GM18511 (cell line): ENCODE measurements around the gene IFRD2.
A peak's percentile ranks its signal among the peaks of the same experiment; 100 is the strongest.

Experiments
- ATAC-seq: cut with Tn5 transposase; IDR thresholded peaks from one replicate; pipeline ENCODE4 v1.9.1; 2021; ENCODE audit warnings: mild to moderate bottlenecking, moderate library complexity; ENCODE audit not compliant: unreplicated experiment

IFRD2 gene, protein sequence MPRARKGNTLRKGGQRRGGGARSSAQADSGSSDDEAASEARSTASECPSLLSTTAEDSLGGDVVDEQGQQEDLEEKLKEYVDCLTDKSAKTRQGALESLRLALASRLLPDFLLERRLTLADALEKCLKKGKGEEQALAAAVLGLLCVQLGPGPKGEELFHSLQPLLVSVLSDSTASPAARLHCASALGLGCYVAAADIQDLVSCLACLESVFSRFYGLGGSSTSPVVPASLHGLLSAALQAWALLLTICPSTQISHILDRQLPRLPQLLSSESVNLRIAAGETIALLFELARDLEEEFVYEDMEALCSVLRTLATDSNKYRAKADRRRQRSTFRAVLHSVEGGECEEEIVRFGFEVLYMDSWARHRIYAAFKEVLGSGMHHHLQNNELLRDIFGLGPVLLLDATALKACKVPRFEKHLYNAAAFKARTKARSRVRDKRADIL

GRCh38 chr3:50292159-50293078 is at the start of gene IFRD2:
TSS of gene IFRD2 (minus strand) at chr3:50292429. CDS start at chr3:50292274, 155 bp downstream.
- ATAC-seq: peak; percentile 97

GRCh38 chr3:50341537-50341936 is 49.3 kb upstream of the IFRD2 start:
- no peak for ATAC-seq

GRCh38 chr3:50340448-50341329 is 48.5 kb upstream of the IFRD2 start, which contains the start of gene RASSF1:
TSS of gene RASSF1 (minus strand) at chr3:50340836. CDS start at chr3:50340805, 31 bp downstream.
- ATAC-seq: no peak

DNA sequence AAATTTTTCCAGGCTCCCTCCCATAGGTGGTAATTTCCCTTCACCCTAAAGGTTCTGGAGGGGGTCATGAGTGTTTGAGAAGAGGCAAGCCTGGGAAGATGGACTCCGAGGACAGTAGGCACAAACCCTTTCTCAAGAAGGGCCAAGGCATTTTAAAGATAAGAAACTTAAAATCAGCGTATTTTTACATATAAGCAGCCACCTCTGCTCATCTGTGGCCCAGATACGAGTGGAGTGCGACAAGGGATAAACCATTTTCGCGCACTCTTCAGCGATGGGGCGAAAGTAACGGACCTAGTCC is 47.9 kb upstream of the IFRD2 start:
- no peak for ATAC-seq

- ATAC-seq: no peak
These were observed 47.4 kb upstream of the IFRD2 start for GRCh38 chr3:50339485-50340146.

- no peak for ATAC-seq
These were observed 46.7 kb upstream of the IFRD2 start for GRCh38 chr3:50338965-50339364.

DNA sequence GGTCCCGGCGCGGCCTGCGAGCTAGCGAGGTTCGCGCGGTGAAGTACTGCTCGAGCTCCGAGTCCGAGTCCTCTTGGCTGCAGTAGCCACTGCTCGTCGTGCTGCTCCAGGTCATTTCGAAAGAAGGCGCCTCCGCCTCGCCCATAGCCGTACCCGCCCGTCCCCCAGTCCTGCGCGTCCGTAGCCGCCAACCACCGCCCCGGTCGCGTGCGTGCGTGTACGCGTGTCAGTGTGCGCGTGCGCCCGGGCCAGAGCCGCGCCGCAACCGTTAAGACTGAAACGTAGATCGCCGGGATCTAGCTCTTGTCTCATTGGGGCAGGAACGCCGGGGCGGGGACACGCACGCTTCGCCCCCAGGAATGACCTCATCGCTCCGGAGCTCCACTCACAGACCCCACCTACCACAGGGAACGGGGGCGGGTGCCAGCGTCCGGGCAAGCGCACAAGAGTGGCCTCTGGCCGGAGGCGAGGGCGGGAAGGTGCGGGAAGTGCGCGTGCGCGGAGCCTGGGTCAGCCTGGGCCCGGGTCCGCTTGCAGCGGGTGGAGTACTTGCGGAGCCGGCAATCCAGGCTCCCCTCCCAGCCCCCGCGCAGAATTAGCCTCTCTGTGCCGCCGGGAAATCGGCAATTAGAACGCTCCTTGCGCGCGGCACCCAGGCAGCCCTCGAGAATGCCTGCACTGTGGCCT is 45.1 kb upstream of the IFRD2 start:
- peak; percentile 79 for ATAC-seq

DNA sequence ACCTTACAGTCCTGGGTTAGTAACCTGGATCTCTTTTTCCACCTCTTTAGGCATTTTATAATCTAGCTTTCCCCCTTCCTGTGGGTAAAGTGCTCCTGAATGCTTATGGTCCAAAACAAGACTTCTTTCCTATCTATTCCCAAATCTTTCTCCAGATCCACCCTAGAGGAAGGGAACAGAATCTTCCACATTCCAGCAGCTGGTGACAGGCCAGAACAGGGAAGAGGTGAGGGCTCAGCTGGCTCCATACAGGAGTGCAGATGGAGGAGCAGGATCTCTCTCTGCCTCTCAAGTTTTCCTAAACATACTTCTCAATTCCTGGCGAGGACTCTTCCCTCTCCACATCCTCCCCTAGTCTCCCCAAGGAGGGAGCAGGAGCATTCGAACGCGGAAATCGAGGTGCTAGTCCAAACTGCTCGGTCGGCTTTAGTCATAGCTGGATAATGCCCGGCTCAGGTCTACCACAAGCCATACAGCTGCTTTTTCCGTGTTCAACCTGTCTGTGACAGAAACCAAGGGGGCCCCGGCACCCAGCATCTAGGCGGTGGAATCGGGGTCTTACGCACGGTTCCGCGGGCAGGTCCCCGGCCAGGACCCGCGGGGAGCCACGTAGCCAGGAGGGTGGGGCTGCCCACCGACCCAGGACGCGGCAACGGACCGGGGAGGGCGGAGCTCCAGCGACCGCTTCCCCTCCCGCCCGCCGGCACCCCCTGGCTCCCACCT is 44.4 kb upstream of the IFRD2 start:
- peak; percentile 35 for ATAC-seq

- ATAC-seq: no peak
These were observed 42.3 kb upstream of the IFRD2 start for GRCh38 chr3:50334339-50335075.

GRCh38 chr3:50333744-50334328 is 41.6 kb upstream of the IFRD2 start:
- no peak for ATAC-seq

- no peak for ATAC-seq
These were observed 39.2 kb upstream of the IFRD2 start for GRCh38 chr3:50331364-50331907.

DNA sequence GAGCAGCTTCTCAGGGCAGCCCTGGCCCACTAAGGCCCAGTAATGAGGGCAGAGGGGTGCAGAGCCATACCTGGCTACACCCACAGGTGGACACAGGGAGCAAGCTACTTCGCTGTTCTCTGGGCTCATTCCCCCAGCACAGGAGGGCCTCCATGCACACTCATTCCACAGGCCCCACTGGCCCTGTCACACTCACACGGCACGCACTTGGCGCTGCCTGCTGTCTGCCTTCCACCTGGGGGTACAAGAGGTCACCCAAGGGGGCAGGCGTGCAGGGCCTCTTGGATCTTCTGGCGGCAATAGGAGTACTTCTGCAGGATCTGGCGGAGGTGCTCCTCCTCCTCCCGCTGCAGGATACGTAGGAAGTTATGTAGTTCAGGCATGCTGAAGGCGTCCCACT is 38.1 kb upstream of the IFRD2 start:
- ATAC-seq: no peak

DNA sequence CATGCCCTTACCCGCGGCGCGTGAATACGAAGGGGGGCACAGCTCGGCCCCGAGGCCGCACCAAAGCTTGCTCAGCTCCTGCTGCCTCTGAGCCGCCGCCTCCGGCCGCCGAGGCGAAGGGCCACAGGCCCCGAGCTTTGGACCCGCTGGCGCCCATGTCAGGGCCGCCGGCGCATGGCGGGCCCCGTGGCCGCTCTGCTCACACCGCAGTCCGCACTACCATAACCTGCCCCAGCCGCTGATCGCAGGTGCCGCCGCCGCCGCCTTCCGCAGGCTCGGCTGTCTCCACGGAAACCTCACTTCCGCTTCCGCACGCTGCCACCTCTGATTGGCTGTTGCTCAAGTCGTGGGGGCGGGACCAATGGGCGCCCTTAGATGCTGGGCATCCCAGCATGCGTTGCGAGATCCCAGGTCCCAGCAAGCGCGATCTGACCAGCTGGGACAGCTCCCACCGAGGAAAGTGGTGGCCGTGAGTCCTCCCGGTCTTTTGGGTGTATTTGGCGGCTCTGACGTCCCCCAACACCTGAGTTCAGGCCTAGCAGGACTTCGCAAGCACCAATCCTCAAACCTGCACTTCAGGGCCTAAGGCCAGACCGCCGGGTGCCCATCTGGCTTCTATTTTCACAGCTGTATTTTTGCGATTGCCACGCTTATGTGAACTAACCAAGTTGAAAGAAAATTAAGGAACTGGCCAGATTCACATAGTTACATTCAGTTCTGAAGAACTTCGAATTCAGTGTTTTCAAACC is 35.9 kb upstream of the IFRD2 start, which contains the start of gene TUSC2:
Gene TUSC2 (minus strand): TSS at position 281 of the 749 bp plus-strand sequence. CDS start 124 bp downstream, at position 157.
- ATAC-seq: peak; percentile 95

DNA sequence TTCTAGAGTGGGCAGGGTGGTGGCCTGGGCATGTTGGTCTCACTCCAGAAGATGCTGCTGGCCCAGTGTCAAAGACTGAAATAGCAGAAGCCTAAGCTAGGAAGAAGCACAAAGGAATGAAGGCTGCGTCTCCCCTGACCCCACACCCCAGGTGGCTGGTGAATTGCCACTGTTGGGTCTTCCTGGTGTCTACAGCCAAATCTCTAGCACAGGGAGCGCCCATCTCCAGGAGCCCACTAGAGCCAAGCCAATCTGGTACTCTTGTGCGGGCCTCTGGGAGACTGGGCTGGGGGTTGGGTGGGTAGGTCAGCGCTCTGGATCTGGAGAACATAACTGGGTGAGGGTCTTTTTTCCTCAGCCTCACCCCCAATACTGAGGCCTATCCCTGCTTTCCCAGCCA is 34.9 kb upstream of the IFRD2 start:
- no peak for ATAC-seq

GRCh38 chr3:50326182-50326541 is 33.9 kb upstream of the IFRD2 start:
- no peak for ATAC-seq

DNA sequence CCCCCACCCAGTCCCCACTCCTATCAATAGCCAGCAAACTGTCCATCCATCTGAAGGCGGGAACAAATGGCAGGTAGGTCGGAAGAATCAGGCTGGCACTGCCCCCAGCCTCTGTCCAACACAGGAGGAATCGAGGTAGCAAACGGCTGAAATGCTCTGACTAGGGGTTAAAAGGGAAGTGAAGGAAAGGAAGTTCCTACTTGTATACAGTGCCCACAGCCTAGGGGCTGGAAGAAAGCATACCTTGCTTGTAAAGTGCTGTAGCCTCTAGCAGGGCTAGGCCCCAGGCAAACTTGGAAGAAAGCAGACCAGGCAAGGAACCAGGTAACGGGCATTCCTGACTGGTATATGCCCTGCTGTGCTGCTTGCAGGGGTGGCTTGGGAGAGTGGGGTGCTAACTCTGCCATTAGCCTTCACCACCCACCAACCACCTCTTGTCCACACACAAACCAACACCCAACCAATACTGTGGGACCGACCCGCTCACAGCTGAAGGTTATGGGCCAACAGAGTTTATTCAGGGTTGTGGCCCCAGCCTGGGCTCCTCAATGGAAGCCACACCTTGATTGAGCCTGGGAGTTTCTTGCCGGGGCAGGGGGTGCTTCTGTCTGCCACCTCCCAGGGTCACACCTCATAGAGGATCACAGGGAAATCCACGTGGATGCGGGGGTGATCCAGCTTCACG is 33.4 kb upstream of the IFRD2 start:
- ATAC-seq: no peak
